Frontal cortex (tissue), 4 donors: ENCODE results near the gene GPBAR1. TPM values are rescaled to one million over a fixed set of nuclear protein-coding genes. Genes with fewer than 3 reads are reported as not detected.
A peak's percentile ranks its signal among the peaks of the same experiment; 100 is the strongest.

Source experiments
- DNase-seq, 2 donors: peaks; one replicate each; pipeline ENCODE4 v3.0.0; 2012; ENCODE audit warnings: low spot score in 2 of 2
- FAIRE-seq: peaks from 2 replicates; lab custom pipeline; 2012; peaks lifted over from hg19 to GRCh38; lab: Jason Lieb, UNC
- total RNA-seq: library from RNA; depleted of rRNA; stranded (reverse); fragments of >200 nt; gene quantifications from one replicate; pipeline ENCODE4 v1.2.3, GENCODE V29; 2014
- donor health status: control.
- donor health status: control.
- donor health status: control.

Gene GPBAR1
- total RNA-seq, 1 donor from 2014 or later: not detected

GRCh38 chr2:218236829-218237228 is 24.0 kb upstream of the GPBAR1 start:
- no peak for FAIRE-seq

GRCh38 chr2:218238887-218239286 is 21.9 kb upstream of the GPBAR1 start:
- DNase-seq (no peak), FAIRE-seq (no peak)

More at GRCh38 chr2:218236829-218237228, 24.0 kb upstream of the GPBAR1 start:
- no peak for DNase-seq

- FAIRE-seq (no peak), DNase-seq (no peak)
Measured at GRCh38 chr2:218244204-218244603, 16.6 kb upstream of the GPBAR1 start.

GRCh38 chr2:218244665-218245064 is 16.1 kb upstream of the GPBAR1 start:
- FAIRE-seq (no peak), DNase-seq (no peak)

GRCh38 chr2:218245214-218245613 is 15.6 kb upstream of the GPBAR1 start:
- FAIRE-seq: no peak
- DNase-seq: no peak

GRCh38 chr2:218249691-218250090 is 11.1 kb upstream of the GPBAR1 start:
- no peak for FAIRE-seq

GRCh38 chr2:218252509-218253231 is 8.1 kb upstream of the GPBAR1 start:
- DNase-seq (no peak), FAIRE-seq (no peak)

More at GRCh38 chr2:218249691-218250090, 11.1 kb upstream of the GPBAR1 start:
- no peak for DNase-seq

- FAIRE-seq (no peak), DNase-seq (no peak)
Measured at GRCh38 chr2:218253232-218253625, 7.6 kb upstream of the GPBAR1 start.

DNA sequence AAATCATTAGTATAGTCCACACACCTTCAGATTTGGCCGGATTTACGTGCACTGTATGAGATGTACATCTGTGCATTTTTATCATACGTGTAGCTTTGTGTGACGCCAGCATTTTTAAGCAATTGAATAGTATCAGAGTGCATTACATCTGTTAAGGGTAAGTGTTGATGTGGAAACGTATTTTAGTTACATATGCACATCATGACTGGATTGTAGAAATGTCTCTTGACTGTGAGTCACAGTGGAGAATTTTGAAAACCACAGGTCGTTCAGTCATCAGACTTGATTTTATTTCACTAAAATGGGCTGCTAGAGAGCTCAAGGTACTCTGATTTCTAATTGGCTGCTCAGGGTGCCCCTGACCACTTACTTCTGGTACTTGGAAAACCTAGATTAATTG is 5.4 kb upstream of the GPBAR1 start:
- FAIRE-seq (no peak), DNase-seq (no peak)

DNA sequence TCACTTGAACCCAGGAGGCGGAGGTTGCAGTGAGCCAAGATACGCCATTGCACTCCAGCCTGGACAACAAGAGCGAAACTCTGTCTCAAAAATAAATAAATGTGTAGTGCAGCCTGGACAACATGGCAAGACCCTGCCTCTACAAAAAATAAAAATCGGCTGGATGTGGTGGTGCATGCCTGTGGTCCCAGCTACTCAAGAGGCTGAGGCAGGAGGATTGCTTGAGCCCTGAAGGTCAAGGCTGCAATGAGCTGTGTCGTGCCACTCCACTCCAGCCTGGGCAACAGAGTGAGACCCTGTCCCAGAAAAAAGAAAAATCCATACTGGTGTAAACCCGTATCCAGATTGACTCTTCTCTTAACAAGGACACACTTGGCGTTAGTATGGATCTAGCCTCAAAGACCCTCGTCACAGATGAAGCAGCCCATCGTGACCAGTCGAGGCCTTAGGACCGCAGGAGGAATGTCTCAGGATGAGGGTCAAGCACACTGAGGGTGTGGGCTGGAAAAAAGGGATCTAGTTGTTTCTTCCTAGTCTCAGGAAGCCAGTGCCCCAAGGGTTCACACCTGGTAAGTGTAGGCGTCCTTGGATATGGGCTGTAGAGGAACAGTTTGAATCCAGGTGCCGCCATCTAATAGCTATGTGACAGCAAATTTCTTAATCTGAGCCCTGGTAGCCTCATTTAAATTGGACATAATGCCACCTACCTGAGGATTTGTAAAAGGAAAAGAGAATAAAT is 4.0 kb upstream of the GPBAR1 start:
- DNase-seq: no peak
- FAIRE-seq: no peak

- no peak for DNase-seq
- no peak for FAIRE-seq
Measured at GRCh38 chr2:218257390-218257981, 3.3 kb upstream of the GPBAR1 start.

DNA sequence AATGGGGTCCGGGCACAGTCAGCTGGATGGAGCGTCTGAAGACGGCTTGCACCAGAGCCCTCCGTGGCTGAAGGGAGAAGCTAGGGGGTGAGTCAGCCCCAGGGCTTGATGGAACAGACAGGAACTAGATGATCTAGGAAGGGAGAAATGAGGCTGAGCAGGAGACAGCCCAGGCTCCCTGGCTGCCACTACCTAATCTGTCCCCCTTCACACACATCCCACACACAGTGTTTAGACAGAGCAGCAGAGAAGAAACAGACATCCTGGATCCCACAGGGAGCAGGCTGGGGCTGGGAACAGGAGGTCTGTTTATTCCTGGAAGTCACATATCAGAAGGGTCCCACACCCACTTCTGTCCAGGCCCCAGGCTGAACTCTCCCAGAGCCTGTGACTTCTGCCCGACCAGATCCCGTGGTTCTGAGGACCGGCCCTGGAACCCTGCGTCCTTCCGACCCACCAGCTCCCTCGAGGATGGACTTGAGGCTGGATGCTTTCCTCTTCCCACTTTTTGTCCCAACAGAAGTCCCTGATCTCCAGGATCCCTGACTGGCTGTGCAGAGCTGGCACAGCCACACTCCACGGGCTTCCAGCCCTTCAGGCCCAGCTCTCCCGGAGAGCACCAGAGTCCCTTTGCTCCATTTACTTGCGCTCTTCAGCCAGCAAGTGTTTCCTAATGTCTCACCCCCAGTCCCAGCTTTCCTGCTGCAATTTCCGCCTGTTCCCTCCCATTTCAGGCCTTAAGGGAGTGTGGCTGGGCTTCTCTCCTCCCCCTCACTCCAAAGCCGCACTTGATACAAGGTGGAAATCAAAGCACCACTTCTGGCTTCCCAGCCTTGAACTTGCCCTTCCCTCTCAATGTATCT is 1.5 kb upstream of the GPBAR1 start:
- FAIRE-seq (no peak), DNase-seq (peak in 1 of 2 donors; percentile 53)

GRCh38 chr2:218260166-218260565 is 649 bp upstream of the GPBAR1 start:
- DNase-seq: no peak

DNA sequence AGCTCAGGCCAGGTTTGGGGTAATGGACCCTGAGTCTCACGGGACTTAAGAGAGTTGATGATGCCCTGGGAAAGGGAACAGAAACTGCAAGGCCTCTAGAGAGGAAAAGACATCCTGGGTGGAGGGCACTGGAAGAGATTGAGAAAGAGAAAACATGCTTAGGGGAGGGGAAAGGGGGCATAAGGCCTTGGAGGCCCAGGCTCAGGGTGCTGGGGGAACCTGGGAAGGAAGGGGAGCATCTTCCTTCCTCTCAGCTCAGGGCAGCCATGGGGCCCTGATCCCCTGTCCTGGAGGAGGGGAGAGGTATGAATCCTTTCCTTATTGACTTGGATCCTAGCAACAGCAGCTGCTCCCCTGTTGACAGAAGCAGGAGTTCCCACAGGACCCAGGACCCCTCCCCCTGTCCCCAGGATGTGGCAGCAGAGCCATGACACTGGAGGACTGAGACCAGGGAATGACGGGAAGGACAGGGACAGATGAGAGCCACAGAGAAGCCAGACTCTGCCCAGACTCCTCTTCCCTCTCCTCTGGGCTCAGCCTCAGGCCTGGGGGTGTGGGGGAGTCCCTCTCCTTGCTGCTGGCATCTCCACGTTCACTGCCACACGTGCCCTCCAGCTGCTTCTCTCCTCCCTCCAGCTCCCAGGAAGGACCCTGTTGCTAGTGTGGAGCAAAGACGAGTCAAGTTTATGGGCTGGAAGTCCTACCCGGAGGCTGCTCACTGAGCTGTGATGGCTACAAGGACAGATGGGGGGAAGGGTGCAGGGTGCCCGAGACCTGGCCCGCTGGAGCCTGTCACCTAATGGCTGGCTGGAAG is 815 bp downstream of the GPBAR1 start:
- FAIRE-seq (no peak), DNase-seq (no peak)

More at GRCh38 chr2:218260166-218260565, 649 bp upstream of the GPBAR1 start:
- FAIRE-seq: no peak

- FAIRE-seq (no peak), DNase-seq (no peak)
Measured at GRCh38 chr2:218262237-218262600, 1.4 kb downstream of the GPBAR1 start.

DNA sequence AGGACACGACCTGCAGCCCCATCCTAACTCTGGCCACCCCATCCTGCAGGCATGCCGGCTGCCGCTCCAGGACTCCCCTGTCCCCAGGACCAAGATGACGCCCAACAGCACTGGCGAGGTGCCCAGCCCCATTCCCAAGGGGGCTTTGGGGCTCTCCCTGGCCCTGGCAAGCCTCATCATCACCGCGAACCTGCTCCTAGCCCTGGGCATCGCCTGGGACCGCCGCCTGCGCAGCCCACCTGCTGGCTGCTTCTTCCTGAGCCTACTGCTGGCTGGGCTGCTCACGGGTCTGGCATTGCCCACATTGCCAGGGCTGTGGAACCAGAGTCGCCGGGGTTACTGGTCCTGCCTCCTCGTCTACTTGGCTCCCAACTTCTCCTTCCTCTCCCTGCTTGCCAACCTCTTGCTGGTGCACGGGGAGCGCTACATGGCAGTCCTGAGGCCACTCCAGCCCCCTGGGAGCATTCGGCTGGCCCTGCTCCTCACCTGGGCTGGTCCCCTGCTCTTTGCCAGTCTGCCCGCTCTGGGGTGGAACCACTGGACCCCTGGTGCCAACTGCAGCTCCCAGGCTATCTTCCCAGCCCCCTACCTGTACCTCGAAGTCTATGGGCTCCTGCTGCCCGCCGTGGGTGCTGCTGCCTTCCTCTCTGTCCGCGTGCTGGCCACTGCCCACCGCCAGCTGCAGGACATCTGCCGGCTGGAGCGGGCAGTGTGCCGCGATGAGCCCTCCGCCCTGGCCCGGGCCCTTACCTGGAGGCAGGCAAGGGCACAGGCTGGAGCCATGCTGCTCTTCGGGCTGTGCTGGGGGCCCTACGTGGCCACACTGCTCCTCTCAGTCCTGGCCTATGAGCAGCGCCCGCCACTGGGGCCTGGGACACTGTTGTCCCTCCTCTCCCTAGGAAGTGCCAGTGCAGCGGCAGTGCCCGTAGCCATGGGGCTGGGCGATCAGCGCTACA is 2.1 kb downstream of the GPBAR1 start:
- FAIRE-seq (no peak), DNase-seq (no peak)

DNA sequence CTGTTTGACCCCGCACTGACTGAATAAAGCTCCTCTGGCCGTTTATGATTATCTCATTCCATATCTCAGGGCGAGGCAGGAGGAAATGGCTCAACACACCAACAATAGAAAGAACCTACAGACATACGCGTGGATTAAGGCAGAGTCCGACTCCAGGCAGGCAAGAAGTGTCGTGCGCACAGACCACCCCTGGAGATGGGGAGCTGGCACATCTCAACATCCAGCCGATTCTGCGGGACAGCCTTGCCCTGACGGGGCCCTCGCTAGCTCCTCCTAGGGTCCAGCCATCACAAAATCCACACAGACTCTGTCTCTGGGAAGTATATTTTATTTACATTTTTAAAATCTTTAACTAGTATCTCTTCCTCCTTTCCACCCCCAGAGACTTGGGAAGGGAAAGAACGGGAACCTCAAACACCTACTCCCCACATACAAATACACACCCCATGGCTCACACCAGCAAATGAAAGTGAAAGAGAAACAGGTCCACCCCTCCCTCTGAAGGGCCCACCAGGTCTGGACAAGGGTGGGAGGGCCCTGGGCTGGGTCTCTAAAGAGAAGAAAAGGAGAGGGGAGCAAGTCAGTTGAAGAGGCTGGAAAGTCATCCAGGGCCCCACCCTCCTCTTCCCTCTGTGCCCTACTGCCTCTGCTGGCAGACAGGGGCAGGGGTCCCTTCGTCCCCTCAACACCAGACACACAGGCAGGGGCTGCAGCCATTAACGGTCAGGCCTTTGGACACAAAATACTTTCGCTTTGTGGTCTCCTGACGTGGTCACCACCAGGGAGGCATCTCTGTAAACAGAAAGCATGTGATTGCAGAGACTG is 3.2 kb downstream of the GPBAR1 start:
- FAIRE-seq (no peak), DNase-seq (no peak)
